GM18861 (cell line): ENCODE data around the gene PRDM7.

ENCODE experiments used
- ATAC-seq: cut with Tn5 transposase; IDR thresholded peaks from one replicate; pipeline ENCODE4 v1.9.1; 2021; ENCODE audit not compliant: unreplicated experiment

Gene PRDM7

DNA sequence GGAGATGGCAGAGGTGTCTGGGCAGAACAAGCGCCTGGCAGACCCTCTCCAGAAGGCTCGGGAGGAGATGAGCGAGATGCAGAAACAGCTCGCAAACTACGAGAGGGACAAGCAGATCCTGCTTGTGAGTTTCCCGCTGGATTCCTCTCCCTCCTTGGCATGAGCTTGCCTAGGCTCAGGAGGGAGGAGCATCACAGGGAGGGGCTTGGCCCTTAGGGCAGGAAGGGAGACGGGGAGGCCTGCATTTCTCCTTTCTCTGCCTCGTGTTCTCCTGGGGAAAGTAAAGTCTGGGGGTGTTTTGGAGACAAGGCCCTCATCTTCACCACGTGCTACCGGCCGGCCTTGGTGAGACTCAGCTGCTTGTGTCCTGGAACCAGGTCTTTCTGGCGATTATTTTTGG, 39.9 kb downstream of the PRDM7 start:
- no peak for ATAC-seq

DNA sequence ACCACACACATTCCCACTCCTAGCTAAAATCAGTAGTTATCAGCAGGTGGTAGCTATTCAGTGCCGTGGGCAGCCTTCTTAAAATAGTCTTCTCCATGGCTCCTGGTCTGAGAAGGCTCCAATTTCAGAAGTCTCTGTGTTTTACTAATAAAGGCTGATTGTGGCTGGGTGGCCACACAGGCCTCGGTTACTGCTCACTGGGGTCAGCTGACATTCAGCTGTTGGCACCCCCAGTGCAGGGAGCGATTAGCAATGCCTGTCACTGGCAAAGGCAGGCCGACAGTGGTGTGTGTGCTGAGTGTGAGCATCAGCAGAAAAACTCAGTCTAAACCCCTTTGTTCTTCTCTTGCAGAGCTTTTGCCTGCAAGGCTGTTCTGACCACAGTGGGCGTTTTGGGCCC, 41.2 kb downstream of the PRDM7 start:
- no peak for ATAC-seq

DNA sequence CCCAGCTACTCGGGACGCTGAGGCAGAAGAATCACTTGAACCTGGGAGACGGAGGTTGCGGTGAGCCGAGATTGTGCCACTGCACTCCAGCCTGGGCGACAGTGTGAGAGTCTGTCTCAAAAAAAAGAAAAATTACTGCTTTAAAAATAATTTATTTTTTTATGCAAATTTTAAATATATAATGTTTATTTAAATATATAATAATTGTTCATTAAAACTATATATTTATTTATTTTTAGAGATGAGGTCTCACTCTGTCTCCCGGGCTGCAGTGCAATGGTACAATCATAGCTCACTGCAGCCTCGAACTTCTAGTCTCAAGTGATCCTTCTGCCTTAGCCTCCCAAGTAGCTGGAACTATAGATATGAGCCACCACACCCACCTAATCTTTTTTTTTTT, 42.6 kb downstream of the PRDM7 start:
- ATAC-seq = no peak

DNA sequence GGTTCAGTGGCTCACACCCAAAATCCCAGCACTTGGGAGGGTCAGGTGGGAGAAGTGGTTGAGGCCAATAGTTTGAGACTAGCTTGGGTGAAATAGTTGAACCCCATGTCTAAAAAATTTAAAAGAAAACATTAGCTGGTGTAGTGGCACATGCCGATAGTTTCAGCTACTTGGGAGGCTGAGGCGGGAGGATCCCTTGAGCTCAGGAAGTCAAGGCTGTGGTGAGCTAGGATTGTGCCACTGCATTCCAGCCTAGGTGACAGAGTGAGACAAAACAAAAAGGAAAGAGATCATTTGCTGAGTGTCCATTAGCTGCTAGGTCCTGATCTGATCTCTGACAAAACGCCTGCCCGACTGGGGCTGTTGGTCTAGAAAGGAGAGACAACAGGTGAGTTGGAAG, 43.7 kb downstream of the PRDM7 start:
- no peak for ATAC-seq

DNA sequence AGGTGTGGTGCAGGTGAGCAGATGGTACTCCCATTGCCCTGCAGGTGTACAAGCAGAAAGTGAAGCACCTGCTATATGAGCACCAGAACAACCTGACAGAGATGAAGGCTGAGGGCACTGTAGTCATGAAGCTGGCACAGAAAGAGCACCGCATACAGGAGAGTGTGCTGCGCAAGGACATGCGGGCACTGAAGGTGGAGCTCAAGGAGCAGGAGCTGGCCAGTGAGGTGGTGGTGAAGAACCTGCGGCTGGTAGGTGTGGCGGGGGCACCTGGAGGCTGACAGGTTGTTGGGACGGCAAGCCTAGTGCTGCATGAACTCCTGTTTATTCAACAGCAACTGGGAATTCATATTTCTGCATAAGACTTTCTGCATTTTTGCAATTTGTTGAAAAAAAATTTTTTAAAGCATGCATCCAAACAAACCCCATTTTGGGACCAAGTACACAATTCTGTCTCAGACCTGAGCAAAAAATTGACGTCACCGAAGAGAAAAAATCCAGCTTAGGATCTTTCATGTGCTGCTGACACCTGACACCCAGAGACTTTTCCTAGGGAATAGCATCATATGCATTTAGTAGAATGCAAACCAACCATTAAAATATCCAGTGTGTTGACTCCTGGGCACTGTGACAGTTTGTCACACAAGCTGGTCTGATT, 44.3 kb downstream of the PRDM7 start:
- ATAC-seq = no peak

DNA sequence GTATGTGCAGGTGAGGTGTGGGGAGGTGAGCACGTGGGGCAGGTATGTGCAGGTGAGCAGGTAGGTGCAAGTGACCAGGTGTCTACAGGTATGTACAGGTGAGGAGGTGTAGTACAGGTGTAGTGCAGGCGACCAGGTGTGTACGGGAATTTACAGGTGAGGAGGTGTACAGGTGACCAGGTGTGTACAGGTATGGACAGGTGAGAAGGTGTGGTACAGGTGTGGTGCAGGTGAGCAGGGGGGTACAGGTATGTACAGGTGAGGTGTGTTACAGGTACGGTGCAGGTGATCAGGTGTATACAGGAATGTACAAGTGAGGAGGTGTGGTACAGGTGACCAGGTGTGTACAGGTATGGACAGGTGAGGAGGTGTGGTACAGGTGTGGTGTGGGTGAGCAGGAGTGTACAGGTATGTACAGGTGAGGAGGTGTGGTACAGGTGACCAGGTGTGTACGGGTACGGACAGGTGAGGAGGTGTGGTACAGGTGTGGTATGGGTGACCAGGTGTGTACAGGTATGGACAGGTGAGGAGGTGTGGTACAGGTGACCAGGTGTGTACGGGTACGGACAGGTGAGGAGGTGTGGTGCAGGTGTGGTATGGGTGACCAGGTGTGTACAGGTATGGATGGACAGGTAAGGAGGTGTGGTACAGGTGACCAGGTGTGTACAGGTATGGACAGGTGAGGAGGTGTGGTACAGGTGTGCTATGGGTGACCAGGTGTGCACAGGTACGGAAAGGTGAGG, 45.0 kb downstream of the PRDM7 start:
- ATAC-seq = no peak

DNA sequence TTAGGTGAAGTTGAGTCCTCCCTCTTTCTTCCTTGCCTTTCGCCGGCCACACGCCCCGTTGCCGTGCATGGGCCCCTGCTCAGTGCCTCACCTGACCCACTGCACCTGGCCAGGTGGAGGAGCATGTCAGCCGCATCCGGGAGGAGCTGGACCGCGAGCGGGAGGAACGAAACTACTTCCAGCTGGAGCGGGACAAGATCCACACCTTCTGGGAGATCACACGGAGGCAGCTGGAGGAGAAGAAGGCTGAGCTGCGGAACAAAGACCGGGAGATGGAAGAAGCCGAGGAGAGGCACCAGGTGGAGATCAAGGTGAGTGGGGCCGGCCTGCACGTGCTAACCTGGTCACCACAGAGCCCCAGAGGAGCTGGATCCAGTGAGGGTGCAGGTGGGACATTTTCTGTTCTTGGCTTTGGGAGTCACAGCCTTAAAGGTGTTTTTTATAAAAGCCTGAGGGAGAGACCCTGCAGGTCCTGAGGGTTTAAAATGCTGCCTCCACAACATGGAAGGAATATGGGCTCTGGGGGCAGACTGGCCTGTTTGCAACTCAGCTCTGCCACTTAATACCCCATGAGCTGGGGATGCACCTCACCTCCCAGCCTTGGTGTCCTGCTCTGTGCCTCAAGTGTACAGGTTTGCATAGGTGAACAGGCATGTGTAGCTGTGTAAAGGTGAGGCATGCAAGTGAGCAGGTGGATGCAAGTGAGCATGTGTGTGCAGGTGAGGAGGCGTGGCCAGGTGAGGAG, 45.8 kb downstream of the PRDM7 start:
- no peak for ATAC-seq

DNA sequence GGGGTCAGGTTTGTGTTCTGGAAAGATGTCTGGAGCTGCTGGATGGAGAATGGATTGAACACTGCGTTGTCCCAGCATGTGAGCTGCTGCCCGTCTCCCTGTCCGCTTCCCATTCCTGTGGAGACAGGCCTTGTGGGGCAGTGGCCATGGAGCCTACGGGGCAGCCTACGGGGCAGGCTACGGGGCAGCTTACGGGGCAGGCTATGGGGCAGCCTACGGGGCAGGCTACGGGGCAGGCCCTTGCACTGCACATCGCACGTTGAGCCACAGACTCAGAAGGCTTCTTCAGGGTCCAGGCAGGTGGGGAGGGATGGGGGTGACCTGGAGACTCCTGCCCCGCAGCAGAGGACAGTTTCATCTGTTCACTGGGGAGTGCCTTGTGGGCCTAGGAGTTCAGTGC, 48.1 kb downstream of the PRDM7 start:
- no peak for ATAC-seq

DNA sequence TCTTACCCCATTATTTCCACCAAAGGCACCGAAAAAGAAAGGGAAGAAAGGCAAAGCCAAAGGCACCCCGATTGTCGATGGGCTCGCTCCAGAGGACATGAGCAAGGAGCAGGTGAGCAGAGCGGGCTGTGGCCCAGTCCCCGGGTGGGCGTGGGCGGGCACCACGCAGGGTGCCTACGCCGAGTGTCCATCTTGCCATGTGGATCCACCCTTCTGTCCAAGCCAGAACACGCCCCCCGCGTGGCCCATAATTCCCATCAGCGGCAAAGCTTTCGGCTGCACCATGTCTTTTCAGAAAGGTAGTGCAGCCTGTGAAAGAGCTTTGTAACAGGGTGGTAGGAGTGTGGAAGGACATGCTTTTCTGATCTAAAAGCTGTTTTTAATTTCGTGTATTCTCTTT, 49.5 kb downstream of the PRDM7 start:
- ATAC-seq = no peak

DNA sequence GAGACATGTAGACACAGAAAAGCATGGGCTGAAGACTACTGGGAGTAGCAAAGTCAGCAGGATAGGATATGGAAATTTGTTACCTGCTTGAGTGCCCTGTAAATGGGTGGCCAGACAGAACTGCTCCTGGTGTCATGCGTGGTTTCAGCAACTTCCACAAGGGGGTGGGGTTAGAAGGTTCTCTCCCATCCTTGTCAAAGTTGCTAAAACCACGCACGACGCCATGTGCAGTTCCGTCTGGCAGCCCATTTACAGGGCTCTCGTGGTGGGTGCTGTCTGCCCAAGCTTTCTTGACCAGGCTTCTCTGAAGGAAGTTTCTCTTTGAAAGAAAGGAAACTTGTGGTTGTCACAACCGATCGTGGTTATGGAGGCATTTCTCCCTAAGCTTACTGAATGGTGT, 51.0 kb downstream of the PRDM7 start:
- ATAC-seq = no peak

DNA sequence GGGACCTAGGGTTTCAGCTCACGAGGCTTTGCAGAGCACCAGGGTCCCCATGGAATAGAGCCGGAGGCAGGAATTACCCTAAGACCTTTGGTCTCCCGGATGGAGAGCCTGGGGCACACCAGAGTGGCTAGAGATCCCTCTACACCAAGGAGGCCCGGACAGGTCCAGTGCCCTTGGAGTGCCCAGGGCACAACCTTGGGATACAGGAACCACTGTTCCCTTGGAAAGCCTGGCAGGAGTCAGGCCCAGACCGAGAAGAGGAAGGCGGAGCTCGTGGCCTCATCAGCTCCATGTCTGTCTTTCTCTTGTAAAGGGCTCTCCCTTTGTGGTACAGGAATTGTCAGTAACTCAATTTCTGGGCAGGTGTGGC, 54.1 kb downstream of the PRDM7 start:
- no peak for ATAC-seq

DNA sequence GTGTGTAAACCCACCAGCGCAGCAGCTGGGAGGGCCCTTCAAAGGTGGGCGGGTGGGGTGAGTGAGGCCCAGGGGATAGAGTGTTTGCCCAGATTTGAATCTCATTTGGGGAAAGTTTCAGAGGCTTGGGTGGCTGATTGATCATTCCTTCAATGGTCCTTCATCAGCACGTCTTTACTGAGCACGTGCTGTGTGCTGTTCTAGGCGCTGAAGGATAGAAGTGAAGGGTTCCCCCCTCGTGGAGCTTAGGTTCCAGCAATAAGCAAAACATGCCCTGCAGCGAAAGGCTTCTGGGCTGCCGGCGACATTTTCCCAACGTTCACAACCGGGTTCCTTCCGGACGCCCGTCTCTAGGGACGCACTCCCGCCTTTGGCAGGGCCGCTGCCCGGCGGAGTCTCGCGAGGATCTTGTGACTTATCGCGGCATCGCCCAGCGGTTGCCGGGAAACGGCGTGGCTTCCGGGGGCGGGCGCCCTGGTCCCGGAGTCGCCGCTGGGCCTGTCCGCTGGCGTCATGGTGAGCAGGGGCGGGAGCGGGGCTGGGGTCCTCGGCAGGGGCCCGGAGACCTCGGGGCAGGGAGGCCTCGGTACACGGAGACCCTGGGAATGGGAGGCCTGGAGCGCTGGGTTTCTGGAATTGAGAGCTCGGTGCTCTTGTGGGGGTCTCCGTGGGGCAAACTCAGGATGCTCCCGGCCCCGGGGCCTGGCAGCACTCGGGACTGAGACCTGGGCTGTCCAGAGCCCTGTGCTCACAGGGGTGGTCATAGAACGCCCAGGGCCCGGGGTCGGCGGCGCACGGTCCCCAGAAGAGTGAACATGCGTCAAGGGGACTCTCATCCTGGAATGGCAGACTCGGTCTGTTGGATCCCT, 54.7 kb downstream of the PRDM7 start:
- ATAC-seq = peak; percentile 64

DNA sequence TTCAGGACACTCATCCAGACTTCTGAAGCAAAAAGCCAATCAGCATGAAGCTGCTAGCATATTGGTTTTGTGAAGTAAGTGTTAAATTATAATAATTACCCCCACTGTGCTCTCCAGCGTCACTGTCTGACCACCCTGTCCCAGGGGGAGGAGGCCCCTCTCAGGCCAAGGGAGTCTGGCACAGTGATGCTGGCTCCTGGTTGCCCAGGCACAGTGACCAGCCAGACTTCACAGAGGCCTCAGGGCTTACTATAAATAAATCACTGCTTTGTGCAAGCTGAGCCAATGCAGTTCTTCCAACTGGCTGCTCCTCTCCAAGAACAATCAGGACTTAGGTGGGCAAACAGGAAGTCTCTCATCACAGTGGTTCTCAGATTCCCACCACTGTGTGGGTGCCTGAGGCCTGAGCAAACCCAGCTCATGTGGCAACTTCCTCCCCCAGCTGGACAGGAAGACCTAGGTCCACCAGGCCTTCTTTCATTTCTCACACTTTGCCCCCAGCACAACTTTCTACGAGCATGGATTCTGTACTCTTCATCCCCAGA, 56.2 kb downstream of the PRDM7 start:
- ATAC-seq = no peak

DNA sequence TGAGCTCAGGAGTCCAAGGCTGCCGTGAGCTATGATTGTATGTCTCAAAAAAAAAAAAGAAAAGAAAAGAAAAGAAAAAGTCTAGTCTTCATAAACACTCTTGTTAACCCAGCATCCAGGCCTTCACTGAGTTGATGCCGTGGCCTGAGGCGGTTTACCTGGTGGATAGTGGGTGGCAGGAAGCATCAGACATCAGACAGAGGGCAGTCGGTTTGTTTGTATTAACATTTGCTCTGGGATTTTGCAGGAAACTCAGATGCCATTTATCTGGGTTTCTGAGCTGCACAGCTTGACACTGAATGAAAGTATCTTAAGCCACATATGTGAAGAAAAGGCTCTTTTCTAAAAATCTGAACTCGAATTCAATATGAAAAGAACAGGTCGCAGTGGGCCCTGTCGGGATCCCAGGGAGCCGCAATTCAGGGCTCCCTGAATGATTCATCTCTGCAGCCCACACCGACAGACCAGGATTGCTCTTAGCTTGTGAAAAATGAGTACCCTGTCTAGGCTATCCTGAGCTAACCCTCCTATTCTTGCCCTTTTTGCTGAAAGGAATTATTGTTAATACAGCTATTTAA, 56.8 kb downstream of the PRDM7 start:
- no peak for ATAC-seq

DNA sequence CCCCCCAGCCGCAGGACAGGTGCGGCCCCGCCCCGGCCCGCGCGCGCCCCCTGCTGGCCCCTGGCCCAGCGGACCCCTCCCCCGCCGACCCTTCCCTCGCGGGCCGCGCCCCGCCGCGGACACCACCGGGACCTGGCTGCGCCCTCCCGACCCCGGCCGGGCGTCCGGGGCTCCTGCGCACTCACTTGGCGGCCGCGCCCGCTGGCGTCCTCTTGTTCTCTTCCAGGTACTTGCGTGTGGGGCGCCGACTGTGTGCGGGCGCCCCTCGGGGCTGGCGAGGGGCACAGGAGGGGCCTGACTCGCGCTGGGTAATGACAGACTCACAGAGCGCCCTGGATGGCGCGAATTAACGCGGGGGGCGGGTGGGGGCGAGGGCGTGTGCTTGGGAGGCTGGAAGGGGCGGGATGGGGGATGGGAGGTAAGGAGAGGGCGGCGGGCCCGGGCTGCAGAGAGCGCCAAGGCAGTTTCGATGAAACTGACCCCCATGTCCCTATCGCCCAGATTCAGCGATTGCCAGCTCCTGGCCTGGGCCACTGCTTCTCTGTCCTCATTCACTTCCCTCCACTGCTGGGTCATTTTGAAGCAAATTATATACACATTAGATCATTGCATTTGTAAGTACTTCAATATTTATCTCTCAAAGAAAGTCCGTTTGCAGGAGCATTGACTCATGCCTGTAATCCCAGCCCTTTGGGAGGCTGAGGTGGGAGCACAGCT, 57.4 kb downstream of the PRDM7 start:
- ATAC-seq = no peak

DNA sequence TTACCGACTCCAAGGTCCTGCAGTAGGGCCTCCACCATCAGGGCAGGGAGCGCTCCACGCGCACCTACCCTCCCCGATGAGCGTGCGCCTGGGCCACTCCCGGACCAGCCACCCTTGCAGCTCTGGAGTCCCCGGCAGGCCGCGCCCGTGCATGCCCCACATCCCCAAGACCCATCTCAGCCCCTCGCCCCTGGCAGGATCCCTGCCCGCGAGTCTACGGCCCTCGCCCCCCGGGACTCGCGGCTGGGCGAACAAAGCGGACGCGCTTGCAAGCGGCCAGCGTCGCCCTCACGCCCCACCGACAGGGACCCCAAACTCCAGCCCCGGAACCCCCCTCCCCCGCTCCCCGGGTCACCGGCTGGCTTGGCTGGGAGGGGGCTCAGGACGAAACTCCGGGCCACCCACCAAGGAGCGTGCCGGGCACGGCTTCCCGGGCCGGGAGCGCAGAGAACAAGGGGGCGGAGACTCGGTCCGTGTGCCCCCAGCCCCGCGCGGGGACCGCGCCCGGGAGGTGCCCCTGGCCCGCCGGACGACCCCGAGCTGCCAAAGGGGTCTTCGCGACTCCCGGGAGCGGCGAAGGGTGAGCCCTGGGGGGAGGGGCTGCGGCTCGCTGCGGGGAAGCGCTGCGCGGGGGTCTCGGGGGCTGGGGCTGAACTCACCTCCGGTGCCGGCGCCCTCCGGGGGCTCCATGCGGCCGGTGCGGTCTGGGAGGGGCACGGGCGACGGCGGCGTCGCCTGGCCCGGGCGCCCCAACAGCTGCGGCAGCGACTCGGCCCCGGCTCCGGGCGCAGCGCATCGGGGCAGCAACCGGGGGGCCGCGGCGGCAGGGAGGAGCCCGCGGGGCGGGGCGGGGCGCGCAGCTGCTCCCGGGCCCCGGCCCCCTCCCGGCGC, 58.2 kb downstream of the PRDM7 start, which contains the start of gene DBNDD1:
TSS of gene DBNDD1 (minus strand) at position 805 of the 891 bp plus-strand sequence. CDS start at position 690, 115 bp downstream.
- no peak for ATAC-seq

DNA sequence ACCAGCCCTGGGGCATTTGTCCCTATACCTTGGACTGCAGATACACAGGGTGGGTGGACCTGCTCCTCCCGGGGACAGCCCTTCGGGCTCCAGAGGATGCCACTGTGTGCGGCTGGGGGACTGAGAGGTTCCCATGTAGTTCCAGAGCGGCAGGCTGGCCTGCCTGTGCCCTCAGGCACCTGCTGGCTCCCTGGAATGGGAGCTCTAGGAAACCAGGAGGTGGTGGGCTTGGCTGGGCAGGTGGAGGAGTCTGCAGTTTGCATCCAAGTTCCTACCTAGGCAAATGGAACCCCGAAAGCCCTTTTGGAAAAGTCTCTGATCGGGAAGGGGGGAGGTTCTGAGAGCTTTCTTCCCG, 58.9 kb downstream of the PRDM7 start:
- ATAC-seq = no peak

DNA sequence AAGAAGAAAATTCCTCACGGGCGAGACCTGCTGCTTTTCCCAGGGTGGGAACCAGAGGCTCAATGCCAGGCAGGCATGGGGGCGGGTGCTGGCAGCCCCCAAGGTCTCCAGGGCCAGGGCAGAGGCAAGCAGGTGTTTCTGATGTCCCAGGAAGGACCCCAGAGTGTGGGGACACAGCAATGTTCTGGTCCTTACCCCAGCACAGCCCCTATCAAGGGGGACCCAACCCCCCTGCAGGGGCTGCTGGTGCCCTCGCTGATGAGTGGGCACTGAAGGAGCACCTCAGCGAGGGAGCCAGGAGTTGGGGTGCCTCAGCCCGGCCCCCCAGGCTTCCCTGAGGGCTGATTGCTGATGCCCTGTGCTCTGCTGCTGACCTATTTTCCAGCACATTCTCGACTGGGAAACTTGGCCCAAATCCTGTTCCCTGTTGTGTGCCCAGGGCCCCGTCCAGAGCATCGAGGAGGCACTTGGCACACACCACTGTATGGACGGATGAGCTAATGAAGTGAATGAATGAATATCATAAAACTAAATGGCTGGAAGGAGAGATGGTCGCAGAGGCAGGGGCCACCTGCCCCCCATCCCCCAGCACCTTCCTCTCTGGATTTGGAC, 60.7 kb downstream of the PRDM7 start:
- no peak for ATAC-seq
